22Rv1 (cell line): ENCODE measurements around the gene PIRT.
"Not testable (repeated sequence)": the region's sequence is repeated elsewhere in the genome, so short reads cannot be mapped to it uniquely, and the experiment has no call there.

ENCODE experiments used
- CTCF ChIP-seq: fragments of 450-650 bp; IDR thresholded peaks from 2 replicates; pipeline ENCODE4 v1.5.1; 2017; ENCODE audit warnings: mild to moderate bottlenecking
- ZFX ChIP-seq: fragments of 450-650 bp; IDR thresholded peaks from 2 replicates; pipeline ENCODE4 v1.6.1; 2017; ENCODE audit warnings: antibody characterized with exemption, borderline replicate concordance

- TF ChIP-seq CTCF, ZFX: not testable (repeated sequence)
These were observed 8.7 kb upstream of the PIRT start for GRCh38 chr17:10846636-10847035.
